GM21737 (cell line): ENCODE results near the gene TMEM131.

Experiments
- ATAC-seq: cut with Tn5 transposase; IDR thresholded peaks from one replicate; pipeline ENCODE4 v1.9.1; 2021; ENCODE audit warnings: mild to moderate bottlenecking, moderate library complexity; ENCODE audit not compliant: unreplicated experiment

The TMEM131 gene

GRCh38 chr2:97742381-97742847, 253.3 kb downstream of the TMEM131 start:
- ATAC-seq, result no peak

- no peak for ATAC-seq
Measured at GRCh38 chr2:97741686-97742085, 254.1 kb downstream of the TMEM131 start.

- ATAC-seq, result no peak
Measured at GRCh38 chr2:97741251-97741650, 254.5 kb downstream of the TMEM131 start.

GRCh38 chr2:97740590-97741182, 255.1 kb downstream of the TMEM131 start:
- no peak for ATAC-seq

GRCh38 chr2:97739893-97740245, 255.9 kb downstream of the TMEM131 start:
- no peak for ATAC-seq

- ATAC-seq, result no peak
Measured at GRCh38 chr2:97739020-97739892, 256.5 kb downstream of the TMEM131 start.

- ATAC-seq, result no peak
Measured at GRCh38 chr2:97738179-97739019, 257.3 kb downstream of the TMEM131 start.

- ATAC-seq, result no peak
Measured at GRCh38 chr2:97737421-97738178, 258.1 kb downstream of the TMEM131 start.

- ATAC-seq, result no peak
Measured at GRCh38 chr2:97736608-97737330, 259.0 kb downstream of the TMEM131 start.

- ATAC-seq, result no peak
Measured at GRCh38 chr2:97736185-97736584, 259.6 kb downstream of the TMEM131 start.

- no peak for ATAC-seq
Measured at GRCh38 chr2:97735161-97735561, 260.6 kb downstream of the TMEM131 start.

GRCh38 chr2:97734061-97735051, 261.4 kb downstream of the TMEM131 start:
- ATAC-seq, result no peak

- ATAC-seq, result no peak
Measured at GRCh38 chr2:97733341-97734035, 262.3 kb downstream of the TMEM131 start.

GRCh38 chr2:97732436-97733340, 263.1 kb downstream of the TMEM131 start:
- ATAC-seq, result no peak

- ATAC-seq, result no peak
Measured at GRCh38 chr2:97731274-97732020, 264.3 kb downstream of the TMEM131 start.

- no peak for ATAC-seq
Measured at GRCh38 chr2:97730245-97730644, 265.5 kb downstream of the TMEM131 start.
